ENCODE data around the gene NDUFS6.

DNA sequence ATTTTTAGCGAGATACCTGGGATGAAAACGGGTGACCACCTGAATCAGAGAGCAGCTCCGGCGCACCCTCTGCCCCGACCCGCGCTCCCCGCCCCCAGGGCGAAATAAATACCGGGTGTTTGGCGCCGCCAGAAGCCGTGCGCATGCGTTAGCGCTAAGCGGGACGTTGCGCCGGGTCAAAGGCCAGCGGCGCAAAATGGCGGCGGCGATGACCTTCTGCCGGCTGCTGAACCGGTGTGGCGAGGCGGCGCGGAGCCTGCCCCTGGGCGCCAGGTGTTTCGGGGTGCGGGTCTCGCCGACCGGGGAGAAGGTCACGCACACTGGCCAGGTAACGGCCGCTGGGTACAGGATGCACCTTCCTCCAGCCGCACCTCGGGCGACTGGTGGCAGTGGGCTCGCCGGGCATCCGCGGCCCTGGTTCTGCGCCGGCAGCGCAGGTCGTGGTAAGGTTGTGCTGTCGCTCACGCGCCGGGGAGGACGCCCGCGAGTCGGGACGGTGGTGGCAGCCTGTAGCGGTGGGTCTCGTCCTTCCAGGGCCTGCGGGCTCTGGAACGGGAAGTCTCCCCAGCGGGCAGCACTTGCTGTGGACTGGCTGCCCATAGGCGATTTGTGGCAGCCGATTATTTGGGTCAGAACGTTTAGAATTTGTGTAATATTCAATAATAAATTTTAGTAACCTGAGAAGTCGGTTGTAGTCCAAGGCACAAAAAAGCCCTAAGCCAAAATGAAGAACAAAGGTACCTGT is at the start of gene NDUFS6:
- TF ChIP-seq USF2 (IDR thresholded peaks at IDR 0.05; ENCODE audit: low read length) (no peak), EZH2 (IDR thresholded peaks at IDR 0.05; ENCODE audit: low read depth, low read length, severe bottlenecking) (no peak), PHF8 (conservative IDR thresholded peaks at IDR 0.05; ENCODE audit: low read depth, low read length) (peak; percentile 91), CTCF (IDR thresholded peaks at IDR 0.05; ENCODE audit: control extremely low read depth in 1 of 3, insufficient read depth in 1 of 3, low read depth in 1 of 3, low read length in 3 of 3) (no peak), TBP (IDR thresholded peaks at IDR 0.05; ENCODE audit: low read depth, low read length) (peak; percentile 39; the same call in 1 of the 2 replicates), HDAC2 (IDR thresholded peaks at IDR 0.05; ENCODE audit: borderline replicate concordance in 1 of 2, low read depth in 2 of 2, low read length in 2 of 2) (peak in 1 of 2 experiments; percentile 29; a peak in 1 of 4 replicates)
- TF ChIP-seq, protein P1, sequence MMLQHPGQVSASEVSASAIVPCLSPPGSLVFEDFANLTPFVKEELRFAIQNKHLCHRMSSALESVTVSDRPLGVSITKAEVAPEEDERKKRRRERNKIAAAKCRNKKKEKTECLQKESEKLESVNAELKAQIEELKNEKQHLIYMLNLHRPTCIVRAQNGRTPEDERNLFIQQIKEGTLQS (IDR thresholded peaks at IDR 0.05; ENCODE audit: insufficient read depth, low read depth, low read length): no peak
- TF ChIP-seq, protein P2, sequence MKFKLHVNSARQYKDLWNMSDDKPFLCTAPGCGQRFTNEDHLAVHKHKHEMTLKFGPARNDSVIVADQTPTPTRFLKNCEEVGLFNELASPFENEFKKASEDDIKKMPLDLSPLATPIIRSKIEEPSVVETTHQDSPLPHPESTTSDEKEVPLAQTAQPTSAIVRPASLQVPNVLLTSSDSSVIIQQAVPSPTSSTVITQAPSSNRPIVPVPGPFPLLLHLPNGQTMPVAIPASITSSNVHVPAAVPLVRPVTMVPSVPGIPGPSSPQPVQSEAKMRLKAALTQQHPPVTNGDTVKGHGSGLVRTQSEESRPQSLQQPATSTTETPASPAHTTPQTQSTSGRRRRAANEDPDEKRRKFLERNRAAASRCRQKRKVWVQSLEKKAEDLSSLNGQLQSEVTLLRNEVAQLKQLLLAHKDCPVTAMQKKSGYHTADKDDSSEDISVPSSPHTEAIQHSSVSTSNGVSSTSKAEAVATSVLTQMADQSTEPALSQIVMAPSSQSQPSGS (IDR thresholded peaks at IDR 0.05; ENCODE audit: low read length): no peak
